ENCODE measurements around the gene CD58. TPM values are rescaled to one million over a fixed set of nuclear protein-coding genes. Genes with fewer than 3 reads are reported as not detected.
A peak's percentile ranks its signal among the peaks of the same experiment; 100 is the strongest.

The CD58 gene
- total and polyA plus RNA-seq, 9 of the 15 experiments (the other 6 are each of a cell fraction or from before 2014, with no cell fraction given): 18.1 to 113 (median 37.4) TPM

GRCh38 chr1:116482490-116482889 lies 88.3 kb downstream of the CD58 start:
- ATAC-seq (no peak), DNase-seq (ENCODE audit: extremely low read depth in 1 of 4, low spot score in 3 of 4) (no peak), FAIRE-seq (no peak)
- WGBS (ENCODE audit: insufficient coverage, low coverage, missing lambda C conversion rate): 63% methylated on average over 2 of the region's 2 CpGs
- no peak overlapping the region for H3K4me3 ChIP-seq
- H3K9ac ChIP-seq (ENCODE audit: insufficient read depth in 1 of 2, low read depth in 2 of 2, low read length in 2 of 2): no peak overlapping the region
- H4K20me1 ChIP-seq (replicated peaks; ENCODE audit: control insufficient read depth, insufficient read depth, low read length): no peaks in the 10 kb centered on the region
- no peaks in the 10 kb centered on the region for H3K36me3 ChIP-seq (ENCODE audit: control insufficient read depth, insufficient read depth, low read length)
- H3K4me1 ChIP-seq (replicated peaks in 1 of 2; ENCODE audit: control insufficient read depth in 2 of 2, insufficient read depth in 2 of 2, low read length in 2 of 2): peaks cover 11 to 17% of the 10 kb centered on the region in 2 experiments; a peak in 3 of 5 replicates
- no peak overlapping the region for H3K4me2 ChIP-seq (ENCODE audit: insufficient read depth, low read length)
- no TSS peak for BruUV-seq (replicated peaks)
- CTCF ChIA-PET (ENCODE audit: low intra/inter-chr PET ratio): interaction anchor here (1.5 kb wide), 1 partner anchor 343 kb away, joined by 3 read pairs; no protein-coding TSS in a partner anchor
- in situ Hi-C loops (cut with MboI) (loop anchor here (5.0 kb wide), 1 partner anchor 120 kb away; no protein-coding TSS in a partner anchor), intact Hi-C loops (cut with micrococcal nuclease) (no loop called here)
- H3K9me1 ChIP-seq (ENCODE audit: control insufficient read depth, insufficient read depth, low read length): no peaks in the 10 kb centered on the region
- no peak overlapping the region for H2AFZ ChIP-seq (ENCODE audit: low read depth, low read length)
- H3K79me2 ChIP-seq (ENCODE audit: control insufficient read depth, insufficient read depth, low read length): no peaks in the 10 kb centered on the region
- POLR2A ChIA-PET: interaction anchor here (0.7 to 1.0 kb wide), 3 partner anchors 9 to 18 kb away, joined by 4 to 5 read pairs (median 4); no protein-coding TSS in a partner anchor
- no peak overlapping the region for H3K27ac ChIP-seq (ENCODE audit: extremely low read depth, low read depth, low read length)
- H3K9me3 ChIP-seq (replicated peaks; ENCODE audit: control insufficient read depth, insufficient read depth, low read depth, low read length): no peaks in the 10 kb centered on the region
- no peaks in the 10 kb centered on the region; a peak in 1 of 5 replicates for H3K27me3 ChIP-seq (ENCODE audit: control insufficient read depth in 2 of 2, insufficient read depth in 2 of 2, low read length in 2 of 2)
- TF ChIP-seq PREB (CRISPR knock-in tag; IDR thresholded peaks at IDR 0.05) (no peak), NRF1 (conservative IDR thresholded peaks at IDR 0.05 in 1 of 2, IDR thresholded peaks at IDR 0.05 in 1 of 2) (peak; percentile 44 to 58), SAFB (IDR thresholded peaks at IDR 0.05; ENCODE audit: borderline replicate concordance, low read depth, low read length) (no peak), E2F6 (IDR thresholded peaks at IDR 0.05; ENCODE audit: borderline replicate concordance in 1 of 2, extremely low read depth in 1 of 2, insufficient read depth in 1 of 2, insufficient read length in 1 of 2, low read depth in 1 of 2, low read length in 1 of 2, poor library complexity in 1 of 2, severe bottlenecking in 1 of 2) (no peak), CREM (IDR thresholded peaks at IDR 0.05; ENCODE audit: low read depth) (no peak), PRDM10 (IDR thresholded peaks at IDR 0.05; ENCODE audit: partially characterized antibody) (no peak), MBD1 (CRISPR knock-in tag; IDR thresholded peaks at IDR 0.05) (no peak), PBX2 (CRISPR knock-in tag; IDR thresholded peaks at IDR 0.05; ENCODE audit: low read depth) (no peak), PBX2 (tag; conservative IDR thresholded peaks at IDR 0.05; ENCODE audit: low read depth) (no peak), ZNF197 (CRISPR knock-in tag; IDR thresholded peaks at IDR 0.05; ENCODE audit: low read depth) (no peak)
